Ectodermal cell (in vitro differentiated cells): ENCODE data around the gene NUDT7.

ENCODE experiments used
- H3K27ac ChIP-seq: 2 replicates; pipeline ENCODE4 v1.7.0; 2013; ENCODE audit warnings: mild to moderate bottlenecking, low read depth, low read length; ENCODE audit not compliant: insufficient read depth, poor library complexity, severe bottlenecking
- H3K27me3 ChIP-seq: 2 replicates; pipeline ENCODE4 v1.7.0; 2013; ENCODE audit warnings: mild to moderate bottlenecking, low read length; ENCODE audit not compliant: insufficient read depth, control insufficient read depth, poor library complexity, severe bottlenecking
- H3K36me3 ChIP-seq: one replicate; pipeline ENCODE4 v1.7.0; 2013; ENCODE audit warnings: low read length; ENCODE audit not compliant: control insufficient read depth, insufficient read depth
- H3K4me1 ChIP-seq: one replicate; pipeline ENCODE4 v1.7.0; 2013; ENCODE audit warnings: low read length; ENCODE audit not compliant: control insufficient read depth, insufficient read depth
- H3K4me3 ChIP-seq: 2 replicates; pipeline ENCODE4 v1.7.0; 2013; ENCODE audit warnings: low read depth, low read length, control low read depth; ENCODE audit not compliant: insufficient read depth
- H3K9me3 ChIP-seq: 2 replicates; pipeline ENCODE4 v1.7.0; 2013; ENCODE audit warnings: mild to moderate bottlenecking, low read length, moderate library complexity; ENCODE audit not compliant: control insufficient read depth
- WGBS, 2 experiments: methylation state at CpG; one replicate each; pipeline ENCODE4 v1.1.7; 2013; ENCODE audit warnings: missing lambda C conversion rate in 2 of 2; 5-methylcytosine and 5-hydroxymethylcytosine counted together

The NUDT7 gene

GRCh38 chr16:77767826-77768225 lies 45.5 kb downstream of the NUDT7 start:
- no peaks in the 10 kb centered on the region for H3K27me3 ChIP-seq
- H3K27ac ChIP-seq, result no peak overlapping the region
- H3K4me3 ChIP-seq, result no peak overlapping the region
- no peaks in the 10 kb centered on the region for H3K9me3 ChIP-seq
- H3K36me3 ChIP-seq, result no peaks in the 10 kb centered on the region
- WGBS, 2 experiments, result 99 to 100% methylated on average over 3 of the region's 3 CpGs
- no peaks in the 10 kb centered on the region for H3K4me1 ChIP-seq

GRCh38 chr16:77775911-77776909 lies 53.9 kb downstream of the NUDT7 start:
- Histone ChIP-seq H3K4me3 (no peak overlapping the region), H3K36me3 (no peaks in the 10 kb centered on the region), H3K4me1 (no peaks in the 10 kb centered on the region), H3K27ac (no peak overlapping the region), H3K9me3 (no peaks in the 10 kb centered on the region), H3K27me3 (no peaks in the 10 kb centered on the region)
- WGBS, 2 experiments, result 92 to 93% methylated on average over 6 of the region's 6 CpGs

- Histone ChIP-seq H3K4me3 (no peak overlapping the region), H3K9me3 (no peaks in the 10 kb centered on the region), H3K36me3 (no peaks in the 10 kb centered on the region), H3K4me1 (no peaks in the 10 kb centered on the region), H3K27ac (no peak overlapping the region), H3K27me3 (no peaks in the 10 kb centered on the region)
- 93% methylated on average over 4 of the region's 4 CpGs for WGBS, 2 experiments
Observed at GRCh38 chr16:77777745-77778144, 55.4 kb downstream of the NUDT7 start.

- H3K27ac ChIP-seq, result no peak overlapping the region
Observed at GRCh38 chr16:77780378-77780837, 58.1 kb downstream of the NUDT7 start.

DNA sequence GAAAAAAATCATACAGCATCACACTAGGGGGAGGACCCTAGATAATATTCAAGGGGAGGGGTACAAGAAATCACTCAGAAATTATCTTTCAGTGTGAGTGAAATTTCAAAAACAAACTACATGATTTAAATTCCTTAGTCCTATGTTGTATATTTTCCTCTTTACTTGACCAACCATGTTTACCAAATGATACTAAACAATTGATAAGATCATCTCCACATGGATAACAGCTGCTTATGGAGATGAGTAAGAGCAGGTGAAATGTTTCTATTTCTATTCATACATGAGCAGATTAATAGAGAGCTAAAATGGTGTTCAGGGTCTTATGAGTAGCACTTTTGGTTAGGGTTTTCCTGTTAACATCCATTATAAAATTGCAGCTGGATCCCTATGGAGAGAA lies 58.8 kb downstream of the NUDT7 start:
- Histone ChIP-seq H3K9me3 (no peaks in the 10 kb centered on the region), H3K4me1 (no peaks in the 10 kb centered on the region), H3K27ac (no peak overlapping the region), H3K27me3 (no peaks in the 10 kb centered on the region), H3K36me3 (no peaks in the 10 kb centered on the region), H3K4me3 (no peak overlapping the region)

More at GRCh38 chr16:77780378-77780837, 58.1 kb downstream of the NUDT7 start:
- 83 to 87% methylated on average over 8 to 9 of the region's 9 CpGs for WGBS, 2 experiments
- Histone ChIP-seq H3K27me3 (no peaks in the 10 kb centered on the region), H3K4me1 (no peaks in the 10 kb centered on the region), H3K4me3 (no peak overlapping the region), H3K9me3 (no peaks in the 10 kb centered on the region), H3K36me3 (no peaks in the 10 kb centered on the region)

GRCh38 chr16:77782694-77783093 lies 60.4 kb downstream of the NUDT7 start:
- H3K36me3 ChIP-seq, result no peaks in the 10 kb centered on the region
- 66 to 76% methylated on average over 2 of the region's 2 CpGs for WGBS, 2 experiments
- no peak overlapping the region for H3K27ac ChIP-seq
- no peak overlapping the region for H3K4me3 ChIP-seq
- H3K27me3 ChIP-seq, result peaks cover 7% of the 10 kb centered on the region
- H3K9me3 ChIP-seq, result no peaks in the 10 kb centered on the region
- H3K4me1 ChIP-seq, result no peaks in the 10 kb centered on the region

- Histone ChIP-seq H3K4me3 (no peak overlapping the region), H3K9me3 (no peaks in the 10 kb centered on the region), H3K4me1 (peaks cover 3% of the 10 kb centered on the region), H3K27me3 (peaks cover 15% of the 10 kb centered on the region), H3K27ac (no peak overlapping the region), H3K36me3 (no peaks in the 10 kb centered on the region)
- 94 to 96% methylated on average over 36 to 37 of the region's 38 CpGs for WGBS, 2 experiments
Observed at GRCh38 chr16:77784441-77785372, 62.4 kb downstream of the NUDT7 start.

DNA sequence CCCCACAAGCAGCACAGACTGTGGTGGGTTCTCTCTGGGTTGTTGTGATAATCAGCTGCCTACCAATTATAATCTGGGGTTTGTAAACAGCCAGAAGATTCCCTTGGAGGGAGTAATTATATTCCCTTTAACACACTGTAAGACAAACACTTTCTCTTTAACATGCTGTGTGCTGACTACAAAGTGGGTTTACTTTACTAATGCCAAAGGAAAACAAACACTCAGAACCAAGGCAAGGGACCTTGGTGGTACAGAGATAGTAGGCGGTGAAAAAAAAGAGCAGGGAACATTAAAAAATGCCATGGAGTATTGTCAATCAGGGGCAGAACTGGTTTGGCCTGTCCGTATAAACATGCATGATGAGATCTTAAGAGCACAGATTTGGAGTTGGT lies 63.1 kb downstream of the NUDT7 start:
- Histone ChIP-seq H3K27ac (no peak overlapping the region), H3K9me3 (no peaks in the 10 kb centered on the region), H3K36me3 (no peaks in the 10 kb centered on the region), H3K4me1 (peaks cover 3% of the 10 kb centered on the region), H3K4me3 (no peak overlapping the region), H3K27me3 (peaks cover 21% of the 10 kb centered on the region)
- 87 to 98% methylated on average over 2 of the region's 2 CpGs for WGBS, 2 experiments

GRCh38 chr16:77786186-77786847 lies 64.0 kb downstream of the NUDT7 start:
- H3K9me3 ChIP-seq, result no peaks in the 10 kb centered on the region
- no peak overlapping the region for H3K4me3 ChIP-seq
- peaks cover 7% of the 10 kb centered on the region for H3K4me1 ChIP-seq
- H3K27ac ChIP-seq, result no peak overlapping the region
- WGBS, 2 experiments, result 89 to 96% methylated on average over 5 of the region's 5 CpGs
- H3K36me3 ChIP-seq, result no peaks in the 10 kb centered on the region
- H3K27me3 ChIP-seq, result peaks cover 22% of the 10 kb centered on the region
